Rectal smooth muscle tissue (tissue), 1 donor: ENCODE data around the gene KIAA0513.
"Not testable (repeated sequence)": the region's sequence is repeated elsewhere in the genome, so short reads cannot be mapped to it uniquely, and the experiment has no call there.

ENCODE experiments used
- H3K27ac ChIP-seq: one replicate; pipeline ENCODE4 v1.7.0; 2013; ENCODE audit warnings: low read depth, low read length, inconsistent platforms
- H3K27me3 ChIP-seq: one replicate; pipeline ENCODE4 v1.7.0; 2013; ENCODE audit warnings: low read length; ENCODE audit not compliant: control insufficient read depth, insufficient read depth
- H3K36me3 ChIP-seq: one replicate; pipeline ENCODE4 v1.7.0; 2013; ENCODE audit warnings: low read length; ENCODE audit not compliant: control insufficient read depth, insufficient read depth
- H3K4me1 ChIP-seq: one replicate; pipeline ENCODE4 v1.7.0; 2013; ENCODE audit warnings: low read length; ENCODE audit not compliant: control insufficient read depth, insufficient read depth
- H3K4me3 ChIP-seq: one replicate; pipeline ENCODE4 v1.7.0; 2013; ENCODE audit warnings: low read length
- H3K9ac ChIP-seq: one replicate; pipeline ENCODE4 v1.7.0; 2013; ENCODE audit warnings: low read length

KIAA0513 gene

GRCh38 chr16:85025781-85026653, 1.6 kb upstream of the KIAA0513 start:
- H3K4me3 ChIP-seq, result no peak overlapping the region
- H3K27me3 ChIP-seq, result no peaks in the 10 kb centered on the region
- H3K9ac ChIP-seq, result no peak overlapping the region
- H3K27ac ChIP-seq, result no peak overlapping the region
- peaks cover 21% of the 10 kb centered on the region for H3K4me1 ChIP-seq
- H3K36me3 ChIP-seq, result no peaks in the 10 kb centered on the region

DNA sequence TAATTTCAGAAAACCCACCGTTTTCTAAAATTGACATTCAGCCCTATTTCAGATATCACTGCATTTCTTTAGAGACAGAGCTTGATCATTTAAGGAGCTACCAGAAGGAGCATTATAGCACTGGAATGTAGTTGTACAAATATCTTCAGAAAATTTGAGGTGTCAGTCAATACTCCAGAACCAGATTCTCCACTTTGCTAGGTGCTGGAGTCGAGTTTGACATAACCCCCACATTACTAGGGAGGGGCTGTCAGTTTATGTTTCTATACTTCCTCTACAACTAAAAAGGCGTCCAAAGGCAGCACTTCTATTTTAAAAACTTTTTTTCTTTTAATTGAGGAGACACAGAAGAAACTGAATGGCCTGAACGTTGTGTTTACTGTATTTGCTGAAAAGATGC, 892 bp upstream of the KIAA0513 start:
- no peak overlapping the region for H3K27ac ChIP-seq

GRCh38 chr16:85027958-85028684, 526 bp downstream of the KIAA0513 start:
- peak overlapping the region; percentile 88 for H3K27ac ChIP-seq
- H3K36me3 ChIP-seq, result no peaks in the 10 kb centered on the region
- H3K9ac ChIP-seq, result peak overlapping the region; percentile 2
- H3K27me3 ChIP-seq, result no peaks in the 10 kb centered on the region
- H3K4me1 ChIP-seq, result peaks cover 21% of the 10 kb centered on the region
- H3K4me3 ChIP-seq, result peak overlapping the region; percentile 76

More for the DNA sequence above, 892 bp upstream of the KIAA0513 start:
- H3K4me1 ChIP-seq, result peaks cover 21% of the 10 kb centered on the region
- no peaks in the 10 kb centered on the region for H3K27me3 ChIP-seq
- no peak overlapping the region for H3K9ac ChIP-seq
- peak overlapping the region; percentile 90 for H3K4me3 ChIP-seq
- H3K36me3 ChIP-seq, result no peaks in the 10 kb centered on the region

GRCh38 chr16:85028685-85029407, 1.3 kb downstream of the KIAA0513 start:
- Histone ChIP-seq H3K36me3 (no peaks in the 10 kb centered on the region), H3K4me1 (peaks cover 21% of the 10 kb centered on the region), H3K27me3 (no peaks in the 10 kb centered on the region), H3K4me3 (peak overlapping the region; percentile 76), H3K9ac (peak overlapping the region; percentile 2), H3K27ac (peak overlapping the region; percentile 88)

GRCh38 chr16:85029408-85029784, 1.8 kb downstream of the KIAA0513 start:
- Histone ChIP-seq H3K27me3 (no peaks in the 10 kb centered on the region), H3K36me3 (no peaks in the 10 kb centered on the region), H3K4me3 (peak overlapping the region; percentile 76), H3K27ac (peak overlapping the region; percentile 88), H3K9ac (no peak overlapping the region), H3K4me1 (peaks cover 21% of the 10 kb centered on the region)

DNA sequence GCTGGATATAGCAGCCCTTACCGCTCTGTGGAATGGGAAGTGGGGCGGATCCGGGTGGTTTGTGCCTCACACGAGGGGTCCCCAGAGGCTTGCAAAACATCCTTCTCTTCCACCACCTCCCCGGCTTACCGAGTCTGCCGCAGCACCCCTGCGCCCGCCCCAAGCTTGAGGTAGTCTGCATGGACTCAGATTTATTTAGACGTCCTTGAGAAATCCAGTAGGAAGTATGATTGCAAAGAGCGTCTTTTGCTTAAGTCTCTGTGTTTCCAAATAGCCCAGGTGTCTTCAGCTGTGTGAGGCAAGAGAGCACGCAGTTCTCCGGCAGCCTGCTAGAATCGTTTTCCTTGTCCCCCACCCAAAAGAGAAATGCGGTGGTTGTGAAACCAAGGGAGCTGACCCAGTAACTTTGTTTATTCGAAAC, 2.4 kb downstream of the KIAA0513 start:
- H3K4me3 ChIP-seq, result peak overlapping the region; percentile 76
- peak overlapping the region; percentile 74 for H3K27ac ChIP-seq
- H3K36me3 ChIP-seq, result no peaks in the 10 kb centered on the region
- peaks cover 21% of the 10 kb centered on the region for H3K4me1 ChIP-seq
- H3K9ac ChIP-seq, result no peak overlapping the region
- no peaks in the 10 kb centered on the region for H3K27me3 ChIP-seq

- H3K36me3 ChIP-seq, result no peaks in the 10 kb centered on the region
- no peak overlapping the region for H3K27ac ChIP-seq
- no peaks in the 10 kb centered on the region for H3K27me3 ChIP-seq
- no peak overlapping the region for H3K9ac ChIP-seq
- H3K4me1 ChIP-seq, result peaks cover 21% of the 10 kb centered on the region
- H3K4me3 ChIP-seq, result no peak overlapping the region
Measured at GRCh38 chr16:85031451-85031850, 3.9 kb downstream of the KIAA0513 start.

GRCh38 chr16:85032187-85032586, 4.6 kb downstream of the KIAA0513 start:
- H3K4me1 ChIP-seq, result peaks cover 16% of the 10 kb centered on the region
- H3K27ac ChIP-seq, H3K4me3 ChIP-seq: not testable (repeated sequence)

DNA sequence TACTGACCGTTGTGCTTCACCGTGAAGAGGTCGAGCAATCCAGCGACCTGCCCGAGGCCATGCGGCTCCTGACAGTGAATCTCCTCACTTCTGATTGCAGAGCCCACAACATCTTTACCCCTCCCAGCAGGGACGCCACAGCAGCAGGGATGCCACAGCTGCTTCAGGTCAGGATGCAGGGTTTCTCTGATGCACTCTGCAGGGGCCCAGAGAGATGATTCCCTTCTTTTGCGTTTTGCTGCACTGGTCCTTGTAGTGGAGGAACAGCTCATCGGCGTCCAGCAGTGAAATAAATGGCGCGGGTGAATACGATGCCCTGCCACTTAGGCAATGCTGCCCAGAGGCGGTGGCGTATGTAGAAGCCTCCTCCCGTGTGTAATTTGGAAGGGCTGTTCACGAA, 5.6 kb downstream of the KIAA0513 start:
- H3K4me1 ChIP-seq, result peaks cover 15% of the 10 kb centered on the region
- no peaks in the 10 kb centered on the region for H3K27me3 ChIP-seq
- H3K36me3 ChIP-seq, result no peaks in the 10 kb centered on the region
- no peak overlapping the region for H3K9ac ChIP-seq
- H3K27ac ChIP-seq, result no peak overlapping the region
- H3K4me3 ChIP-seq, result no peak overlapping the region

More at GRCh38 chr16:85032187-85032586, 4.6 kb downstream of the KIAA0513 start:
- H3K36me3 ChIP-seq, H3K27me3 ChIP-seq, H3K9ac ChIP-seq: not testable (repeated sequence)

GRCh38 chr16:85034591-85035433, 7.2 kb downstream of the KIAA0513 start:
- H3K36me3 ChIP-seq, result no peaks in the 10 kb centered on the region
- peaks cover under 1% of the 10 kb centered on the region for H3K4me1 ChIP-seq
- no peak overlapping the region for H3K27ac ChIP-seq
- no peaks in the 10 kb centered on the region for H3K27me3 ChIP-seq
- no peak overlapping the region for H3K4me3 ChIP-seq
- H3K9ac ChIP-seq, result no peak overlapping the region

DNA sequence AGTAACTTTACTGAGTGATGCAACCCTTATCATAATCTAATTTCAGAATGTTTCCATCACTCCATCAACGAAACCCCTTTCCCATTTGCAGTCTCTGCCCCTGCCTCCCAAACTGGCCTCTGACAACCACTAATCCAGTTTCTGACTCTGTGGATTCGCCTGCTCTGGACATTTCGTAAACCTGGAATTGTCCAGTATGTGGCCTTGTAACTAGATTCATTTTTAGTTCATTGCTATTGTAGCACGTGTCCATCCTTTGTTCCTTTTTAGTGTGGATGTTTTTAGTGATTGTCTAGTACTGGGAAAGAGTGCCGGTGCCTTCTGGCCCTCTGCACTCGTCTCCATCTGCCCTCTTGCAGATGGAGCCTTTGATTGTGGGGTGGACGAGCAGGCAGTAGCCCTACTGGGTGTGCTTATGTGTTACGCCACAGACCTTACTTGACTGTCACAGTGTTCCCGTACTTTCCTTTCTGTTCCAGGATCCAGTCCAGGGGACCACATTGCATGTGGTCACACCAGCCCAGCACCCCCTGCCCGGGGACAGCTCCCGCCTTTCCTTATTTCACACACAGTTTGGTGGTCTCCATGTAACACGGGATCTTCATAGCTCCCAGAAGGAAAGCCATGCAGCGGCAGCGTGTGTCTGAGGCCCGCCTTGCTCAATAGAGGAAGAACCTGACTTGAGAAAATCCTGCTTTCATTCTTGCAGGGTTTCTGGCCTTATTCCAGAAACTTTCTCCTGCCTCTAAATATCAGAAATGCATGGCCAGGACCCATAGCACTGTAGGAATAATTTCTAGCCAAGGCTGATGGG, 8.8 kb downstream of the KIAA0513 start:
- H3K36me3 ChIP-seq, result no peaks in the 10 kb centered on the region
- H3K4me3 ChIP-seq, result no peak overlapping the region
- H3K4me1 ChIP-seq, result no peaks in the 10 kb centered on the region
- peak overlapping the region; percentile 75 for H3K27ac ChIP-seq
- H3K9ac ChIP-seq, result no peak overlapping the region
- no peaks in the 10 kb centered on the region for H3K27me3 ChIP-seq
